Measurements from ENCODE around the gene SLC26A3.

The SLC26A3 gene

DNA sequence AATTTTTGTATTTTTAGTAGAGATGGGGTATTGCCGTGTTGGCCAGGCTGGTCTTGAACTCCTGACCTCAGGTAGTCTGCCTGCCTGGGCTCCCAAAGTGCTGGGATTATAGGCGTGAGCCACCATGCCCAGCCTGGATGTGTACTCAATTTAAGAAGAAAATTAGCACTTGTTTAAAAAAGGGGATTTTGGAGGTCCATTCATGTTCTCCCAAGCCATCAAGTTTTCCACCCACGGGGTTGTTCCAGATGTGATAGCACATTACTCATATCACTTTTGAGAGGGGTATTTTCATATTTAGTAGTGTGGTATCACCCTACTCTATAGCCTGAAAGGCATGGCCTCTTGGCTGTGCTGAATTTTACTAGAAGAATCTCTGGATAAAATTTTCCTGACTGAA is 10.5 kb upstream of the SLC26A3 start:
- Histone ChIP-seq H3F3A (ENCODE audit: insufficient read depth) (no peaks in the 10 kb centered on the region), H3K9me3 (ENCODE audit: insufficient read depth, low read length) (no peaks in the 10 kb centered on the region), H3K79me2 (ENCODE audit: insufficient read depth, low read length) (no peaks in the 10 kb centered on the region), H3K36me3 (ENCODE audit: low read length) (no peaks in the 10 kb centered on the region), H3K27me3 (ENCODE audit: low read length) (no peaks in the 10 kb centered on the region), H3K4me3 (ENCODE audit: insufficient read depth, low read length, poor library complexity, severe bottlenecking) (no peak overlapping the region), H3K4me2 (ENCODE audit: low read depth, low read length, poor library complexity, severe bottlenecking) (no peak overlapping the region), H3K9ac (ENCODE audit: low read length) (no peak overlapping the region), H4K20me1 (ENCODE audit: low read depth, low read length) (no peaks in the 10 kb centered on the region), H3K9me2 (replicated peaks; ENCODE audit: insufficient read depth, low read length) (no peaks in the 10 kb centered on the region), H2AFZ (ENCODE audit: low read depth, low read length, severe bottlenecking) (no peak overlapping the region), H3K27ac (ENCODE audit: low read depth, low read length) (no peak overlapping the region)
- TF ChIP-seq EZH2phosphoT487 (conservative IDR thresholded peaks at IDR 0.05; ENCODE audit: low read length) (no peak), CTCF (IDR thresholded peaks at IDR 0.05; ENCODE audit: insufficient read depth, low read length, poor library complexity, severe bottlenecking) (no peak)

DNA sequence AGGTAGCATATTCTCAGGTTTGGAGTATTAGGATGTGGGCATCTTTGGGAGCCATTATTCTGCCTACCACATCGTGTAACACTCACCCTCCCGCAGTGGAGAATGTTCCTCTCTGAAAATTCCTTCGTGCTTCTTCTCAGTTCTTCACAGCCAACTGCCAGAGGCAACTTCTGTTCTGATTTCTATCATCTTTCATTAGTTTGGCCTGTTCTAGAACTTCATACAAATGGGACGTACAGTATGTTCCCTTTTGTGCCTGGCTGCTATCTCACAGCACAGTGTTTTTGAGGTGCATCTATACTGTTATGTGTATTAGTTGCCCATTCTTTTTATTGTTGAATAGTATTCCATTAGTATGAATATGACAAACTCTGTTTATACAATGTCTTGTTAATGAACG is 8.9 kb upstream of the SLC26A3 start:
- no peaks in the 10 kb centered on the region for H3F3A ChIP-seq (ENCODE audit: insufficient read depth)
- no peak overlapping the region for H3K9ac ChIP-seq (ENCODE audit: low read length)
- H3K4me3 ChIP-seq (ENCODE audit: insufficient read depth, low read length, poor library complexity, severe bottlenecking): no peak overlapping the region
- H3K36me3 ChIP-seq (ENCODE audit: low read length): no peaks in the 10 kb centered on the region
- H3K4me2 ChIP-seq (ENCODE audit: low read depth, low read length, poor library complexity, severe bottlenecking): no peak overlapping the region
- no peak overlapping the region for H2AFZ ChIP-seq (ENCODE audit: low read depth, low read length, severe bottlenecking)
- no peaks in the 10 kb centered on the region for H4K20me1 ChIP-seq (ENCODE audit: low read depth, low read length)
- no peaks in the 10 kb centered on the region for H3K9me3 ChIP-seq (ENCODE audit: insufficient read depth, low read length)
- no peak for TF ChIP-seq CTCF (IDR thresholded peaks at IDR 0.05; ENCODE audit: insufficient read depth, low read length, poor library complexity, severe bottlenecking)
- no peak for TF ChIP-seq EZH2phosphoT487 (conservative IDR thresholded peaks at IDR 0.05; ENCODE audit: low read length)
- no peaks in the 10 kb centered on the region for H3K79me2 ChIP-seq (ENCODE audit: insufficient read depth, low read length)
- no peaks in the 10 kb centered on the region for H3K27me3 ChIP-seq (ENCODE audit: low read length)
- no peak overlapping the region for H3K27ac ChIP-seq (ENCODE audit: low read depth, low read length)
- no peaks in the 10 kb centered on the region for H3K9me2 ChIP-seq (replicated peaks; ENCODE audit: insufficient read depth, low read length)

DNA sequence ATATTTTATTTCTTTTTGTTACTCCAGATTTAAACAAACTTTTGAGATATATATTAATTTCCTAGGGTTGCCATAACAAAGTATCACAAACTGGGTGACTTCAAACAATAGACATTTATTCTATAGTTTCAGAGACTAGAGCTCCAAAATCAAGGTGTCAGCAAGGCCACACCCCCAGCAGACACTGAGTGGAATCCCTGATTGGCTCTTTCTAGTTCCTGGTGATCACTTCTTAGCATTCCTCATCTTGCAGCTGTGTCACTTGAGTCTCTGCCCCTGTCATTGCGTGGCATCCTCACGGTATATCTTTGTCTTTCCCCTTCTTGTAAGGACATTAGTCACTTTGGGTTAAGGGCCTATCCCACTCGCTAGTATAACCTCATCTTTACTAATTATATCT is 7.6 kb upstream of the SLC26A3 start:
- no peaks in the 10 kb centered on the region for H3K36me3 ChIP-seq (ENCODE audit: low read length)

More for the DNA sequence above, 7.6 kb upstream of the SLC26A3 start:
- Histone ChIP-seq H3K4me2 (ENCODE audit: low read depth, low read length, poor library complexity, severe bottlenecking) (no peak overlapping the region), H3K27me3 (ENCODE audit: low read length) (no peaks in the 10 kb centered on the region), H4K20me1 (ENCODE audit: low read depth, low read length) (no peaks in the 10 kb centered on the region), H3K4me3 (ENCODE audit: insufficient read depth, low read length, poor library complexity, severe bottlenecking) (no peak overlapping the region), H3F3A (ENCODE audit: insufficient read depth) (no peaks in the 10 kb centered on the region), H3K9me3 (ENCODE audit: insufficient read depth, low read length) (no peaks in the 10 kb centered on the region), H3K9ac (ENCODE audit: low read length) (no peak overlapping the region), H2AFZ (ENCODE audit: low read depth, low read length, severe bottlenecking) (no peak overlapping the region), H3K9me2 (replicated peaks; ENCODE audit: insufficient read depth, low read length) (no peaks in the 10 kb centered on the region), H3K27ac (ENCODE audit: low read depth, low read length) (no peak overlapping the region), H3K79me2 (ENCODE audit: insufficient read depth, low read length) (no peaks in the 10 kb centered on the region)
- no peak for TF ChIP-seq CTCF (IDR thresholded peaks at IDR 0.05; ENCODE audit: insufficient read depth, low read length, poor library complexity, severe bottlenecking)
- TF ChIP-seq EZH2phosphoT487 (conservative IDR thresholded peaks at IDR 0.05; ENCODE audit: low read length): no peak
